Measurements from ENCODE around the gene TMEM183A.
A peak's percentile ranks its signal among the peaks of the same experiment; 100 is the strongest.
"Not testable (repeated sequence)": the region's sequence is repeated elsewhere in the genome, so short reads cannot be mapped to it uniquely, and the experiment has no call there.

TMEM183A gene

DNA sequence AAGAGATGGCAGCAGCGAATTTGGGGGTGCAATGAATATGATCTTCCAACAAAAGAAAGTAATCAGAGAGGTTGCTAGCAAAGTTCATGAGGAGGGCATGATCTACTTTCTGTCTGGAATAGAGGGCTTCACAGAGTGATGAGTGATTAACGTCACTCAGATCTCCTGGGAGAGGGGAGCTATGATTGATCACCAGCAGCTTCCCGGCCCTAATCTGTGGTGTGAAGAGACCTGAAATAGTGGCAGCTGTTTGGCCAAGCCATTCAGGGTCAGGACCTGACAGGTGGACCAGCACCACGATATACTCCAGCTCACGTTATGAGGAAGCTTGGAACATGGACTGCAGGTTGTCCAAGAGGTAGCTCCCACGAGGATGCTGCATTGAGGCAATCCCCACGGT lies 19.9 kb upstream of the TMEM183A start:
- DNase-seq (ENCODE audit: extremely low read depth in 1 of 2, low read depth in 1 of 2), result no peak

- no peak for DNase-seq (ENCODE audit: extremely low read depth in 1 of 2, low read depth in 1 of 2)
These were observed 19.1 kb upstream of the TMEM183A start for GRCh38 chr1:202987922-202988583.

- no peak for DNase-seq (ENCODE audit: extremely low read depth in 1 of 2, low read depth in 1 of 2)
These were observed 17.3 kb upstream of the TMEM183A start for GRCh38 chr1:202989879-202990278.

GRCh38 chr1:202991112-202991511 lies 16.1 kb upstream of the TMEM183A start:
- DNase-seq (ENCODE audit: extremely low read depth in 1 of 2, low read depth in 1 of 2), result no peak

- no peak for DNase-seq (ENCODE audit: extremely low read depth in 1 of 2, low read depth in 1 of 2)
These were observed 12.4 kb upstream of the TMEM183A start for GRCh38 chr1:202994756-202995155.

DNA sequence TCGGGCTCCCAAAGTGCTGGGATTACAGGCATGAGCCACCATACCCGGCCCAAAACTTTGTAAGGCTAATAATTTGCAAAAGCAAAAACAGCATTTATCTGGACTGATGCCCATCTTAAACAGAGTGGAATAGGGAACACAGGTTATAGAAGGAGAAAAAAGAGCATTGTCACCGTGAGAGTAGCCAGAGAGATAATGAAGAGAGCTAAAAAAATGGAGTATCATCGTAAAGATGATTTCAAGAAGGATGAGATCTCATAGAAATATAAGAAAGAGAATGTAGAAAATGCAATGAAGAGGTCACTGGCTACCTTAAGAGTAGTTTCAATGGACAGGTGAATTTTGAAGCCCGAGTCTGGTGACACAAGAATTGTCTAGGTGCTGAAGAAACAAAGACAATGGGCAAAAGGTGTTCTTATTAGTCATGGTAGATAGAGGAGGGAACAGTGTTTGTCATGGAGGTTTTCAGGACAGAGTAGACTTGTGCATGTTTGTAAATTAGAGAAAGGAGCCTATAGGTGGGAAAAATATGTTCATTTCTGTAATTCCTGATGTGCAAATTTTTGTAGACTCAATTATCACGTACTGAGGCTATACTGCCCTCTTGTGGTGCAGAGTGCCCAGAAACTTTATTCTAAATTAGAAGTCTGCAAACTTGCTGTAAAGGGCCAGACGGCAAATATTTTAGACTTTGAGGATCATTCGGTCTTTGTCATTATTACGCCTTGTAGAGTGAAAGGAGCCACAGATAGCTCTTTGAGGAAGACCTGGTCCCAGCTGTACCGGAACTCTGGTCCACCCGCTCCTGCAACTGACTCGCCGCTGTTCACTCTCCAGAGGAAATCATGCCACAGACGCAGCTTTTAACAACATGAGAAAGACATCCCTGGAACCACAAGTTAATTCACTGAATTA lies 8.1 kb upstream of the TMEM183A start:
- peak in 1 of 2 donors; percentile 19 for DNase-seq (ENCODE audit: extremely low read depth in 1 of 2, low read depth in 1 of 2)

DNA sequence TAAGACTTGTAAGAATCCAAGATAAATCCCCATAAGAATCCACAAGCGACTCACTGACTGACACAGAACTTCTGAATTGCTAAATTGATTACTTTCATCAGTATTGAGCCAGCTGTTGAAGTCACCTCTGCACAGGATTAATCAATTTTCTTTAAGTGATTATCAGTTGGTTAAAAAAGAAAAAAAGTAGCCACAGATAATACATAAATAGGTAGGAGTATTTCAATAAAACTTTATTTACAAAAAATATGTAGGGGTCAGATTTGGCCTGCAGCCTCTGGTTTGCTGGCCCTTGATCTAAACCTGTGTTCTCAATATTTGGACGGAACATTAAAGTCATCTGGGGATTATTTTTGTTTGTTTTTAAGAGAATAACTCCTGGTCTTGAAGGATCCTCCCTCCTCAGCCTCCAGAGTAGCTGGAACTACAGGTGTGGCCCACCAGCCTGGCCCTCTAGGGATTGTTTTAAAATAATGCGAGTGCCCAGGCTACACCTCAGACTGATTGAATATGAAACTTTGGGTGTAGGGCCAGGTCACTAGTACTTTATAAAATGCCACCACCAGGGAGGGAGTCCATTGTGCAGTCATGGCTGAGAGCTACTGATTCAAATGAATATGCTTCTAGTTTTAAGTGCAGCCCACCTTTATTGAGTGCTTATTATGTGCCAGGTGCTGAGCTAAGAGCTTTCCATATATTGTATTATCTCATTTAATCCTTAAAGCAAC lies 6.8 kb upstream of the TMEM183A start:
- no peak for DNase-seq (ENCODE audit: extremely low read depth in 1 of 2, low read depth in 1 of 2)

GRCh38 chr1:203001986-203002385 lies 5.2 kb upstream of the TMEM183A start:
- no peak for DNase-seq (ENCODE audit: extremely low read depth in 1 of 2, low read depth in 1 of 2)

DNA sequence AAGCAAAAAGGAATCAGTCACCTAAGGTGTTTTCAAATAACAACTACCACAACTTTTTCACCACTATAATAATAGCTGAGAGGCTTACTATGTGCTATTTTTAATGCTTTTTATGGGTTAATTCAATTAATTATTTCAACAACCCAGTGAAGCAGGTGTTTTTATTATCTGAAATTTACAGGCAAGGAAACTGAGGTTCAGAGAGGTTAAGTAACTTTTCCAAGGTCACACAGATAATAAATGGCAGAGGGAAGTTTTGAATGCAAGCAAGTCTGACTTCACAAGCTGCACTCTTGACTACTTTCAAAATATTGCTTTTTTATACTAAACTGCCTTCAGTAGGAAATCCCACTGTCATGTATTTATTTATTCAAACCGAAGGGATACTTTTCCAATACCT lies 4.2 kb upstream of the TMEM183A start:
- no peak for DNase-seq (ENCODE audit: extremely low read depth in 1 of 2, low read depth in 1 of 2)

- not testable (repeated sequence) for DNase-seq (ENCODE audit: extremely low read depth in 1 of 2, low read depth in 1 of 2)
These were observed 1.6 kb upstream of the TMEM183A start for GRCh38 chr1:203005395-203006142.

DNA sequence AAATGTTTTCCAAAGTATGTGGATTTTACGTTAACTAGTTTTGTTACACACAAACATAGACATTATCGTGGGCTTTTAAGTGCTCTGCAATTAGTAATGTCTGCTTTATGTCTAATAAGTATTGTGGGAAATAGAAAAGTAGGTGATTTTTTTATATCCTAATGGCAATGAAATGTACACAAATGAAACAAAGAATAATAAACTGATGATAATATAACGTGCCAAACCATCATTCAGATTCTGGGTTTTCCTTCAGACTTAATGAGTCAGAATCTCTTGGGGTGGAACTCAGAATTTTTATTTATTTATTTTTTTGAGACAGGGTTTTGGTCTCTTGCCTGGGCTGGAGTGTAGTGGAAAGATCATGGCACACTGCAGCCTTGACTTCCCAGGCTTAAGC lies 2.0 kb downstream of the TMEM183A start:
- DNase-seq (ENCODE audit: extremely low read depth in 1 of 2, low read depth in 1 of 2), result no peak

DNA sequence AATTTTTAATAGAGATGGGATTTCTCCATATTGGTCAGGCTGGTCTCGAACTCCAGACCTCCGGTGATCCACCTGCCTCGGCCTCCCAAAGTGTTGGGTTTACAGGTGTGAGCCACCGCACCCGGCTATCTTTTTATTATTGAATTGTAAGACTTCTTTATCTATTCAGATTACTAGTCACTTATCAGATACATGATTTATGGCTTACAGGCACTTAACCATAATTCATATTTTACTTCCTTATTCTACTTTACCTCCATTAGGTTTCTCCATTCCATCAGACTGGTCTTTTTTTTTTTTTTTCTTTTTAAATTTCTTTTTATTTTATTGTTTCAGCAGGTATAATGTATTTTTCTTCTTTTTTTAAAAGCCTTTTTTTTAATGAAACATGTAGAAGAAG lies 4.4 kb downstream of the TMEM183A start:
- DNase-seq (ENCODE audit: extremely low read depth in 1 of 2, low read depth in 1 of 2), result no peak

DNA sequence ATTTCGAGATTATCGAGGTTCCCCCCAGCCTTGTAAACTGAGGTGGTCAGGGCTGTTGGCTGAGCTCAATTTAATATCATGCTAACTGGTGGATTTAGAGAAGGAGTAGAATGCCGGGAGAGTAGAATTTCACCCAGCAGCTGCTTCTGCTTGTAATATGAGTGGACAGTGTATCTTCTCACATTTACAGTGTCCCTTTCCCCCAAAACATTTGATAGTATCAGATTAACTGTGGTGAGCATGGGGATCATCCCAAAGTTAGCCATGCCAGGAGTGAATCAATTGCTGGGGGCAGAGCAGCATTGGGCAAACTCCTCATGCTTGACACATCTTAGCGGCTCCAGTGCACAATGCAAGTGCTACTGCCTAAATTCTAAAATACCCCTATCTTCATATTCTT lies 9.9 kb downstream of the TMEM183A start:
- no peak for DNase-seq (ENCODE audit: extremely low read depth in 1 of 2, low read depth in 1 of 2)

GRCh38 chr1:203017692-203018091 lies 10.5 kb downstream of the TMEM183A start:
- no peak for DNase-seq (ENCODE audit: extremely low read depth in 1 of 2, low read depth in 1 of 2)

DNA sequence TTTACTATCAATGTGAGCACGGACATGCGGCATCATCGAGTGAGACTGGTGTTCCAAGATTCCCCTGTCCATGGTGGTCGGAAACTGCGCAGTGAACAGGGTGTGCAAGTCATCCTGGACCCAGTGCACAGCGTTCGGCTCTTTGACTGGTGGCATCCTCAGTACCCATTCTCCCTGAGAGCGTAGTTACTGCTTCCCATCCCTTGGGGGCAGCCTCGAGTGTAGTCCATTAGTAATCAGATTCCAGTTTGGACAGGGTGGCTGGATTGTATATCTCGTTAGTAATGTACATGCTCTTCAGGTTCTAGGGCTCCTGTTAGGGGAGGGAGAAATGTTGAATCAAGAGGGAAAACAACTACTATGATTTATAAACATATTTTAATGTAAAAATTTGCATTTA lies 15.7 kb downstream of the TMEM183A start:
- not testable (repeated sequence) for DNase-seq (ENCODE audit: extremely low read depth in 1 of 2, low read depth in 1 of 2)

DNA sequence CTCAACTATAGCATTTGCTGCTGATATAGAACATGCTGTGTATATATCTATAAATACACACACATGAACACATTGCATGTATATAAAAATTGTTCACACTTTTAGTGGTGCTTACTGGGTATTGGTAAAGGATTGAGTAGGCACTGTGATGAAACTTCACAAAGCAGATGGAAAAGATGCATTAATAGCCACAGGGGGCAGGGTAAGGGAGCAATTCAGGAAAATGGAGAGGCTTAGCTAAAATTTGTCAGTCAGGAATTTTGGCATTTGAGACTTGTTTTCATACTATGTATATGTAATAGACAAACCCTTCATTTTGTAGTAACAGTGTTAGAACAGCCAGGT lies 18.5 kb downstream of the TMEM183A start:
- DNase-seq (ENCODE audit: extremely low read depth in 1 of 2, low read depth in 1 of 2), result no peak

DNA sequence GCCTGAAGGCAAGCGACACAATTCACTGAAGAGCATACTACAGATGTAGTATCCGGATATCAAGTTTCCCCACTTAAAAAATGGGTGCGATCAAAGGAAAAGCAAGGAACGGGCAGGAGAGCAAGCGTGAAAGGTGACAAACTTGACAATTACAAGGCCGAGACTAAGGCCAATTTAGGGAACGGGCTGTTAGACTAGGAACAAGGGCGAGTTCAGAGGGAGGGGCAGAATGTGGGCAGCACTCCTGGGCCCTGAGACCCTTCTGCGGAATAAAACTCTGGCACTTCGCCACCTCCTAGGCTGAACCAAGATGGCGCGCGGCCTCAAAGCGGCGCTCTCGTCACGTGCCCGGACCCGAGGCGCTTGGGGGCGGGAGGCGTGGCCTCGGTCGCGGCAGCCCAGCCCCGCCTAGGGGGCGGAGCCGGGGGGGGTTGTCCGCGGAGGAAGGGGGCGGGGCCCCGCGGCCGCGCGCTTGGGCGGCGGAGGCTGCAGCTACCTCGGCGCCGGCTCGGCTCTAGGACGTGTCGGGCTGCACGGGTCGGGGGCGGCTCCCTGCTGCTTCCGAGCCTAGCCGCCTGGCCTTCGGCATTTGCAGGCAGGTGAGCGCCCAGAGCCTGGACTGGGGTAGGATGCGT lies 19.0 kb downstream of the TMEM183A start, which contains the start of gene PPFIA4:
TSS of gene PPFIA4 (plus strand) at position 461 of the 635 bp plus-strand sequence. CDS start 12,518 bp downstream, outside the sequence.
- DNase-seq (ENCODE audit: extremely low read depth in 1 of 2, low read depth in 1 of 2), result peak; percentile 71 to 76

DNA sequence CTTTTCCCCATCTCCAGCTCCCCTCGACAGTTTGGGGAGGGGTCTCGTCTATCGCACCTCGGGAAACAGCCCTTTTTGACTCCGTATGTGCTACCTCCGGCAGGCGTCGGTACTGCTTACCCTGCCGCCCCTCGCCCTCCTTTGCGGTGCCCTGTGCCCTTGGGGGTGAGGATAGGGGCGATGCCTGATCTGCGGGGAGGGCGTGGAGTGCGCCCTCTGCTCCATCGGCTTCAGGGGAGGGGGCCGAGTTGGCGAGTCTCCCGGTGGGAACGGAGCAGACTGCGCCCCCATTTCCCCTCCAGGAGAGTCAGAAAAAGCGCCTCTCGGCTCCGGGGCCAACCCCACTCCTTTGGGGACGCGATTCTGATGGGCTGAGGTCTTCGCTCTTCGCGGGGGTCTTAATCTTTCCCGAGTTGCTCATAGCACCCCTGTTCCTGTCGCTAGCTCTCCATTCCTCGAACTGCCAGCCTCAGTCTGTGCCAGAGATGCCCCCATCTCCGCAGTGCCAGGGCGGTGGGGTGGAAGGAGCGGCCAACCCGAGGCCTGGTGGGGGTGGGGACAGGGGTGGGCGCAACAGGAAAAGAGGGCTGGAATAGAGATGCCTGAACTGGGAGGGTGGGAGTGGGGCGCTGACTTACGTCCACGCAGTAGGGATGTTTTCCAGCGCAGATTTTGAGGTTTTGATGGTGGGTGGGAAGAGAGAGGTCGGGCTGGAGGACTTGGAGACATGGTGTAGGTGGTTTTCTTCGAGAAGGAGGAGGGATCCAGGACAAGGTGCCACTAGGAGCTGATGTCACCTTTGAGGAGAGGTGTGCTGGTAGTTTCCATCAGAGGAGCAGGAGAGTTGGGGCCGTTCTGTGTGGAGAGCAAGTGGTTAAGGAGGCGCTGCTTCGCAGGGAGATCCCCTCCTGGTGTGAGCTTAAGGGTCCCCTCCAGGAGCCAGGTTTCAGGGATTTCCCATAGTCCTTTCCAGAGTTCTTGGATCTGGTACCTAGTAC lies 19.8 kb downstream of the TMEM183A start:
- DNase-seq (ENCODE audit: extremely low read depth in 1 of 2, low read depth in 1 of 2), result no peak

Measured in stimulated activated CD8-positive, alpha-beta memory T cell treated with anti-CD3 and anti-CD28 coated beads, Interleukin-7, amount 100 ng/mL, for 48 hours (primary cell).